Esophagus (tissue), 2 donors: Measurements from ENCODE around the gene CT45A3. TPM values are rescaled to one million over a fixed set of nuclear protein-coding genes. Genes with fewer than 3 reads are reported as not detected.
"Not testable (repeated sequence)": the region's sequence is repeated elsewhere in the genome, so short reads cannot be mapped to it uniquely, and the experiment has no call there.

Source experiments
- H3K27ac ChIP-seq, 2 donors: one replicate each; pipeline ENCODE4 v1.5.1; 2013; ENCODE audit warnings: low read depth in 2 of 2, mild to moderate bottlenecking in 2 of 2, inconsistent platforms in 1 of 2, low read length in 1 of 2, moderate library complexity in 1 of 2
- H3K27me3 ChIP-seq, 2 donors: one replicate each; pipeline ENCODE4 v1.6.1; 2013; ENCODE audit warnings: low read length in 2 of 2, control low read depth in 1 of 2, mild to moderate bottlenecking in 1 of 2; ENCODE audit not compliant: insufficient read depth in 2 of 2, control insufficient read depth in 1 of 2
- H3K36me3 ChIP-seq, 2 donors: one replicate each; pipeline ENCODE4 v1.6.1; 2013; ENCODE audit warnings: low read length in 1 of 2; ENCODE audit not compliant: control insufficient read depth in 2 of 2, insufficient read depth in 2 of 2
- H3K4me1 ChIP-seq, 2 donors: one replicate each; pipeline ENCODE4 v1.6.1; 2013; ENCODE audit warnings: low read length in 1 of 2; ENCODE audit not compliant: control insufficient read depth in 2 of 2, insufficient read depth in 2 of 2
- H3K4me3 ChIP-seq, 2 donors: one replicate each; pipeline ENCODE4 v1.5.1; 2013; ENCODE audit warnings: low read length in 2 of 2, mild to moderate bottlenecking in 2 of 2, low read depth in 1 of 2, moderate library complexity in 1 of 2
- H3K9me3 ChIP-seq, 2 donors: one replicate each; pipeline ENCODE4 v1.6.1; 2013; ENCODE audit warnings: mild to moderate bottlenecking in 2 of 2, low read depth in 1 of 2, low read length in 1 of 2, moderate library complexity in 1 of 2; ENCODE audit not compliant: control insufficient read depth in 2 of 2, insufficient read depth in 1 of 2
- WGBS, 2 donors: extraction: QIAGEN DNeasy Blood & Tissue Kit; methylation state at CpG; one replicate each; pipeline ENCODE4 v1.1.7; 2013; 5-methylcytosine and 5-hydroxymethylcytosine counted together
- polyA plus RNA-seq, 2 donors: library from polyadenylated mRNA; stranded (reverse); fragments of 200-250 nt; gene quantifications; one replicate each; pipeline ENCODE4 v1.2.3, GENCODE V29; 2013
- donor health status: healthy with polysubstance abuse.
- donor health status: Bipolar disorder and iron deficiency.

CT45A3 gene
- not detected for polyA plus RNA-seq

- H3K36me3 ChIP-seq, H3K27ac ChIP-seq, H3K27me3 ChIP-seq, H3K4me3 ChIP-seq, H3K4me1 ChIP-seq, H3K9me3 ChIP-seq: not testable (repeated sequence)
- WGBS, 2 donors: no CpG with 5 or more reads among the region's 17 CpGs
Measured at GRCh38 chrX:135768091-135768490, at the start of gene CT45A3. CT45A3 (minus strand) TSS chrX:135768191; CDS start chrX:135764444, 3,747 bp downstream.

GRCh38 chrX:135802687-135803086, 34.7 kb upstream of the CT45A3 start, which contains the start of gene CT45A6:
CT45A6 (minus strand) TSS chrX:135802787; CDS start chrX:135798993, 3,794 bp downstream.
- not testable (repeated sequence) for H3K9me3 ChIP-seq, H3K27ac ChIP-seq, H3K27me3 ChIP-seq, H3K4me3 ChIP-seq, H3K4me1 ChIP-seq, H3K36me3 ChIP-seq
- no CpG with 5 or more reads among the region's 16 CpGs for WGBS, 2 donors

- no CpG with 5 or more reads among the region's 16 CpGs for WGBS, 2 donors
Measured at GRCh38 chrX:135785403-135785802, 17.4 kb upstream of the CT45A3 start, which contains the start of gene CT45A5. CT45A5 (minus strand) TSS chrX:135785503; CDS start chrX:135781729, 3,774 bp downstream.

GRCh38 chrX:135744739-135745138, 23.3 kb downstream of the CT45A3 start:
- H3K27me3 ChIP-seq, H3K9me3 ChIP-seq, H3K4me1 ChIP-seq, H3K36me3 ChIP-seq, H3K27ac ChIP-seq, H3K4me3 ChIP-seq: not testable (repeated sequence)
- 87 to 98% methylated on average over 3 to 4 of the region's 4 CpGs for WGBS, 2 donors

More at GRCh38 chrX:135785403-135785802, 17.4 kb upstream of the CT45A3 start, which contains the start of gene CT45A5:
- not testable (repeated sequence) for H3K27ac ChIP-seq, H3K4me3 ChIP-seq, H3K36me3 ChIP-seq, H3K27me3 ChIP-seq, H3K4me1 ChIP-seq, H3K9me3 ChIP-seq

GRCh38 chrX:135741192-135741715, 26.7 kb downstream of the CT45A3 start:
- H3K27ac ChIP-seq: no peak overlapping the region
- H3K4me1 ChIP-seq: no peaks in the 10 kb centered on the region
- H3K9me3 ChIP-seq: no peaks in the 10 kb centered on the region
- no peaks in the 10 kb centered on the region for H3K36me3 ChIP-seq
- no peaks in the 10 kb centered on the region for H3K27me3 ChIP-seq
- 86 to 89% methylated on average over 23 of the region's 23 CpGs for WGBS, 2 donors
- H3K4me3 ChIP-seq: no peak overlapping the region

GRCh38 chrX:135740681-135741149, 27.3 kb downstream of the CT45A3 start:
- WGBS, 2 donors: 59 to 63% methylated on average over 18 of the region's 18 CpGs
- Histone ChIP-seq H3K4me3 (no peak overlapping the region), H3K36me3 (no peaks in the 10 kb centered on the region), H3K27me3 (no peaks in the 10 kb centered on the region), H3K9me3 (no peaks in the 10 kb centered on the region), H3K27ac (no peak overlapping the region), H3K4me1 (no peaks in the 10 kb centered on the region)

GRCh38 chrX:135737366-135738071, 30.5 kb downstream of the CT45A3 start:
- 39 to 45% methylated on average over 4 of the region's 4 CpGs for WGBS, 2 donors
- Histone ChIP-seq H3K9me3 (no peaks in the 10 kb centered on the region), H3K4me3 (no peak overlapping the region), H3K27ac (no peak overlapping the region), H3K27me3 (no peaks in the 10 kb centered on the region), H3K4me1 (no peaks in the 10 kb centered on the region), H3K36me3 (no peaks in the 10 kb centered on the region)

- H3K4me3 ChIP-seq, H3K4me1 ChIP-seq, H3K27ac ChIP-seq, H3K9me3 ChIP-seq, H3K36me3 ChIP-seq, H3K27me3 ChIP-seq: not testable (repeated sequence)
- WGBS, 2 donors: 63 to 77% methylated on average over 5 of the region's 5 CpGs
Measured at GRCh38 chrX:135734666-135735065, 33.3 kb downstream of the CT45A3 start.

- H3K4me1 ChIP-seq: no peaks in the 10 kb centered on the region
- no peak overlapping the region for H3K4me3 ChIP-seq
- H3K27me3 ChIP-seq: no peaks in the 10 kb centered on the region
- WGBS, 2 donors: 85 to 91% methylated on average over 20 of the region's 20 CpGs
- no peak overlapping the region for H3K27ac ChIP-seq
- H3K9me3 ChIP-seq: no peaks in the 10 kb centered on the region
- H3K36me3 ChIP-seq: no peaks in the 10 kb centered on the region
Measured at GRCh38 chrX:135713795-135714194, 54.2 kb downstream of the CT45A3 start.

GRCh38 chrX:135713183-135713689, 54.8 kb downstream of the CT45A3 start, which contains the start of gene CT45A1:
CT45A1 (plus strand) TSS chrX:135713639; CDS start chrX:135718941, 5,302 bp downstream.
- H3K9me3 ChIP-seq, H3K27me3 ChIP-seq, H3K4me1 ChIP-seq, H3K4me3 ChIP-seq, H3K27ac ChIP-seq, H3K36me3 ChIP-seq: not testable (repeated sequence)
- 81 to 87% methylated on average over 11 to 12 of the region's 15 CpGs for WGBS, 2 donors
